GM23248 (cell line): ENCODE data around the gene SUCNR1. TPM values are rescaled to one million over a fixed set of nuclear protein-coding genes. Genes with fewer than 3 reads are reported as not detected.

Source experiments
- DNase-seq: peaks from one replicate; pipeline ENCODE4 v3.0.0-alpha.2; 2015
- H2AFZ ChIP-seq: fragments of 200-600 bp; sonication (generic); 2 replicates; pipeline ENCODE4 v1.6.1; 2016; ENCODE audit warnings: antibody characterized with exemption
- H3F3A ChIP-seq: fragments of 200-600 bp; sonication (generic); 2 replicates; pipeline ENCODE4 v1.6.1; 2016; ENCODE audit warnings: mild to moderate bottlenecking, antibody characterized with exemption, mixed run types; ENCODE audit not compliant: insufficient read depth
- H3K27ac ChIP-seq: fragments of 200-600 bp; sonication (generic); 2 replicates; pipeline ENCODE4 v1.5.1; 2016; ENCODE audit warnings: mild to moderate bottlenecking
- H3K27me3 ChIP-seq: fragments of 200-600 bp; sonication (generic); replicated peaks from 2 replicates; pipeline ENCODE4 v1.6.1; 2016; ENCODE audit warnings: mild to moderate bottlenecking; ENCODE audit not compliant: insufficient read depth
- H3K36me3 ChIP-seq: fragments of 200-600 bp; sonication (generic); 2 replicates; pipeline ENCODE4 v1.6.1; 2016; ENCODE audit warnings: low read depth, mild to moderate bottlenecking
- H3K4me1 ChIP-seq: fragments of 200-600 bp; sonication (generic); 2 replicates; pipeline ENCODE4 v1.6.1; 2016; ENCODE audit warnings: mild to moderate bottlenecking; ENCODE audit not compliant: insufficient read depth
- H3K4me2 ChIP-seq: fragments of 200-600 bp; sonication (generic); one replicate; pipeline ENCODE4 v1.6.1; 2016; ENCODE audit warnings: mild to moderate bottlenecking; ENCODE audit not compliant: unreplicated experiment
- H3K4me3 ChIP-seq: fragments of 200-600 bp; sonication (generic); 2 replicates; pipeline ENCODE4 v1.5.1; 2016; ENCODE audit warnings: mild to moderate bottlenecking
- H3K79me2 ChIP-seq: fragments of 200-600 bp; sonication (generic); 2 replicates; pipeline ENCODE4 v1.6.1; 2016; ENCODE audit warnings: mild to moderate bottlenecking; ENCODE audit not compliant: insufficient read depth
- H3K9ac ChIP-seq: fragments of 200-600 bp; sonication (generic); 2 replicates; pipeline ENCODE4 v1.6.1; 2016; ENCODE audit warnings: mild to moderate bottlenecking
- H3K9me2 ChIP-seq: fragments of 200-600 bp; sonication (generic); 2 replicates; pipeline ENCODE4 v1.6.1; 2016; ENCODE audit warnings: mixed run types, mild to moderate bottlenecking, moderate library complexity; ENCODE audit not compliant: insufficient read depth
- H3K9me3 ChIP-seq: fragments of 200-600 bp; sonication (generic); one replicate; pipeline ENCODE4 v1.6.1; 2017; ENCODE audit warnings: low read depth
- H4K20me1 ChIP-seq: fragments of 200-600 bp; sonication (generic); 2 replicates; pipeline ENCODE4 v1.6.0; 2016; ENCODE audit not compliant: insufficient read depth
- EZH2 ChIP-seq: fragments of 200-600 bp; sonication (generic); IDR thresholded peaks from 2 replicates; pipeline ENCODE4 v1.6.1; 2018; ENCODE audit warnings: antibody characterized with exemption, mild to moderate bottlenecking; ENCODE audit not compliant: insufficient read depth, poor library complexity, severe bottlenecking
- EZH2phosphoT487 ChIP-seq: fragments of 200-600 bp; sonication (generic); IDR thresholded peaks from 2 replicates; pipeline ENCODE4 v1.6.1; 2018; ENCODE audit warnings: antibody characterized with exemption, moderate library complexity, mild to moderate bottlenecking, low read depth; ENCODE audit not compliant: insufficient read depth
- WGBS, 2 experiments: methylation state at CpG; one replicate each; pipeline ENCODE4 v1.1.6; 2015 to 2017; ENCODE audit warnings: low lambda C conversion rate in 2 of 2, low coverage in 1 of 2; ENCODE audit errors: missing lambda C conversion rate in 2 of 2; 5-methylcytosine and 5-hydroxymethylcytosine counted together
- in situ Hi-C: fragments of 300-500 bp; cut with MboI; formaldehyde crosslinking; loops from 2 replicates; pipeline ENCODE4 v1.15.0; 2020
- polyA plus RNA-seq: library from polyadenylated mRNA; unstranded; fragments of >200 nt; fragmentation: Nextera tagmentation; extraction: Ambion mirVana; gene quantifications from 2 replicates; pipeline ENCODE4 v1.2.1, GENCODE V29; 2016
- total RNA-seq: library from RNA; depleted of rRNA; stranded (reverse); fragments of >200 nt; shearing (Covaris generic); gene quantifications from 2 replicates; pipeline ENCODE4 v1.2.3, GENCODE V29; 2014

SUCNR1 gene
- total and polyA plus RNA-seq, 2 experiments from 2014 or later: not detected

DNA sequence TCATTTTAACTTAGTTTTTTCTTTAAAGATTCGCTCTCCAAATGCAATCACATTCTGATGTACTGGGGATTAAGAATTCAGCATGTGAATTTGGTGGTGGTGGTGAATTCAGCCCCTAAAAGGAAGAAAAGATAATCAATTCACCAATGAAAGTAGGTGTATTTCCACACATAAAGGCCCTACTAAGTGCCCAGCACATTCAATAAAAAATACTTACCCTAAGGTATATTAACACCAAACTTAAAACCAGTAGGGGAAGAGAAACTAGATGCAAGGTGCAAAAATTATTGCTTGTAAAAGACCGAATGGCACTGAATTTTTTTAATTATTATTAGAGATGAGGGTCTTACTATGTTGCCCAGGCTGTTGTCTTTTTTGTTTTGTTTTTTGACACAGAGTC is 16.8 kb upstream of the SUCNR1 start:
- DNase-seq: no peak
- no peak for TF ChIP-seq EZH2phosphoT487
- TF ChIP-seq EZH2: no peak
- Histone ChIP-seq H3K4me1 (no peaks in the 10 kb centered on the region), H2AFZ (no peak overlapping the region), H4K20me1 (no peaks in the 10 kb centered on the region), H3K79me2 (no peaks in the 10 kb centered on the region), H3K36me3 (no peaks in the 10 kb centered on the region), H3K27ac (no peak overlapping the region), H3K27me3 (no peaks in the 10 kb centered on the region), H3K4me3 (no peak overlapping the region), H3K9me2 (no peaks in the 10 kb centered on the region), H3K9ac (no peak overlapping the region), H3F3A (no peaks in the 10 kb centered on the region), H3K4me2 (no peak overlapping the region), H3K9me3 (no peaks in the 10 kb centered on the region)
- in situ Hi-C loops: no loop called here
- 93 to 94% methylated on average over 2 of the region's 2 CpGs for WGBS, 2 experiments

DNA sequence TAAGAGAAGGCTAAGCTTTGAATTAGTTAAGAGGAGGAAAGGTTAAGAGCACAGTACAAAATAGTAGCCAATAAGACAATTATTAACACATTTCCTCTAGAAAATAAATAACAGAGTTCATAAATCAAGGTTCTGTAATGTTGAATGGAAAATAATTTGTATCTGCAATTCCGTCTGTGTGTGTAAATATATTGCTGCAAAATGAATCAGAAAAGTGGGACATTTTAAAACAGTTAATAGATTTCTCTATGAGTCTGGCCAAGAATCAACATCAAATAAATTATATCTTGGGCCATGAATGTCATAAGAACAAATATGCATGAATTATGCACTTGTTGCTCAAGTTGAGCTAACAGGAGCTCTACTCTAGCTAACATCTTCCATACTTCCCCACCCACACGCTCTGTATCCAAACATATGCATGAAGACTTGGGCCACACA is 14.2 kb upstream of the SUCNR1 start:
- 47 to 49% methylated on average over 2 of the region's 2 CpGs for WGBS, 2 experiments
- peaks cover 14% of the 10 kb centered on the region for H3F3A ChIP-seq
- DNase-seq: no peak
- H3K9me3 ChIP-seq: no peaks in the 10 kb centered on the region
- no peak overlapping the region for H3K9ac ChIP-seq
- no peak overlapping the region for H2AFZ ChIP-seq
- no peaks in the 10 kb centered on the region for H3K27me3 ChIP-seq
- no peaks in the 10 kb centered on the region for H3K36me3 ChIP-seq
- TF ChIP-seq EZH2: no peak
- no peak for TF ChIP-seq EZH2phosphoT487
- no peak overlapping the region for H3K4me3 ChIP-seq
- in situ Hi-C loops: no loop called here
- H4K20me1 ChIP-seq: no peaks in the 10 kb centered on the region
- H3K4me1 ChIP-seq: peaks cover 17% of the 10 kb centered on the region
- H3K4me2 ChIP-seq: no peak overlapping the region
- H3K9me2 ChIP-seq: no peaks in the 10 kb centered on the region
- no peaks in the 10 kb centered on the region for H3K79me2 ChIP-seq
- H3K27ac ChIP-seq: no peak overlapping the region

DNA sequence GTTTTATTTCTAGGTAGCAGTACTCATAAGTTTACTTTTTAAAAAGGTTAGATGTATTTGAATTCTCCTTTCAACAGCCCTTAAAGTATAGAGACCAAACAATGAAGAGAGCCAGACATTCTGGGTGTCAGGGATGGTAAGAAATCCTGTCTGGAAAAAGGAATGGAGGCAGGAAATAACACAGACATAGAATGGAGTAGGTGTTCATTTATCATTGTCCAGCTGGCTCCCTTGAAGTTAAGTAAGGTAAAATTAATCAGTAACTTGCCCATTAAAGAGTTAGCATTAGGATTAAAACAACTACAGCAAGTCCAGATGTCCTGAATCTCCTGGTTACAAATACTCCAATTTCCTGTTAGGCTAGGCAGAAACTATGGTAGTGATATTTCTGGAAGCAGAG is 13.5 kb upstream of the SUCNR1 start:
- no peaks in the 10 kb centered on the region for H3K9me3 ChIP-seq
- no peaks in the 10 kb centered on the region for H3K36me3 ChIP-seq
- DNase-seq: no peak
- in situ Hi-C loops: no loop called here
- H3K9me2 ChIP-seq: no peaks in the 10 kb centered on the region
- H2AFZ ChIP-seq: peak overlapping the region; percentile 14; the same call in 1 of the 2 replicates
- TF ChIP-seq EZH2phosphoT487 (no peak), EZH2 (no peak)
- H3K4me2 ChIP-seq: no peak overlapping the region
- no peak overlapping the region for H3K9ac ChIP-seq
- no peaks in the 10 kb centered on the region for H4K20me1 ChIP-seq
- H3K79me2 ChIP-seq: no peaks in the 10 kb centered on the region
- no peak overlapping the region for H3K27ac ChIP-seq
- no peak overlapping the region for H3K4me3 ChIP-seq
- H3F3A ChIP-seq: peaks cover 21% of the 10 kb centered on the region
- no peaks in the 10 kb centered on the region for H3K27me3 ChIP-seq
- H3K4me1 ChIP-seq: peaks cover 24% of the 10 kb centered on the region

DNA sequence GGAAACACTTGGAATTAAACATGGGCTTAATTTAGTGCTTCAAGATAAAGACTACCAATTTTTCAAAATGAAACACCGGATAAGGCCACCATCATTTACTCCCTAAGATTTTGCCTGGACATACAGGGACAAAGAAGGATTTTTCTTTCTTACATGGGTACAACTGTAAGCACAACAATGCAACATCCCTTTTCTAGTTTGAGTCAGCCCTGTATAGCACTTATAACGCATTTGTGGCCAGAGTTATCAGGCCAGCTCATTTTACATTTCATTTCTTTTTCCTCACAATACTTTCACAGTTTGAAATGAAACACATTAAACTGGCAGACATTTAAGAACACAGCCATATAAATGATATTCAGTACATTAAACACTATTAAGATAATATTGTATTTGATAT is 9.8 kb upstream of the SUCNR1 start:
- Histone ChIP-seq H4K20me1 (no peaks in the 10 kb centered on the region), H3K9me3 (no peaks in the 10 kb centered on the region), H3K9me2 (no peaks in the 10 kb centered on the region), H3K36me3 (no peaks in the 10 kb centered on the region), H3K27me3 (no peaks in the 10 kb centered on the region), H3K27ac (peak overlapping the region; percentile 50), H2AFZ (peak overlapping the region; percentile 28; the same call in 1 of the 2 replicates), H3K79me2 (no peaks in the 10 kb centered on the region), H3F3A (peaks cover 22% of the 10 kb centered on the region), H3K4me2 (peak overlapping the region; percentile 71), H3K9ac (no peak overlapping the region), H3K4me1 (peaks cover 36% of the 10 kb centered on the region), H3K4me3 (no peak overlapping the region)
- in situ Hi-C loops: no loop called here
- 71 to 77% methylated on average over 2 of the region's 2 CpGs for WGBS, 2 experiments
- TF ChIP-seq EZH2phosphoT487 (no peak), EZH2 (no peak)
- DNase-seq: peak; percentile 51
